GM12892 (cell line): Measurements from ENCODE around the gene BLVRB.
"Not testable (repeated sequence)": the region's sequence is repeated elsewhere in the genome, so short reads cannot be mapped to it uniquely, and the experiment has no call there.

Experiments
- DNase-seq: peaks from one replicate; pipeline ENCODE4 v3.0.0; 2011; ENCODE audit not compliant: insufficient read length
- FAIRE-seq: peaks from 2 replicates; lab custom pipeline; 2011; peaks lifted over from hg19 to GRCh38; lab: Jason Lieb, UNC
- POLR2A ChIP-seq: IDR thresholded peaks from 2 replicates; pipeline ENCODE4 v1.6.1; 2011; ENCODE audit warnings: low read depth, low read length, control low read depth
- POLR2AphosphoS5 ChIP-seq: IDR thresholded peaks from 2 replicates; pipeline ENCODE4 v1.6.1; 2011; ENCODE audit warnings: low read depth, low read length, control low read depth
- TAF1 ChIP-seq: IDR thresholded peaks from 2 replicates; pipeline ENCODE4 v1.6.1; 2011; ENCODE audit warnings: low read depth, mild to moderate bottlenecking, control low read depth, low read length, borderline replicate concordance

Gene BLVRB

GRCh38 chr19:40502647-40503319 is 37.2 kb upstream of the BLVRB start:
- DNase-seq (no peak), FAIRE-seq (no peak)
- TF ChIP-seq POLR2A (no peak), POLR2AphosphoS5 (no peak), TAF1 (no peak)

GRCh38 chr19:40502081-40502480 is 36.5 kb upstream of the BLVRB start:
- FAIRE-seq: no peak
- TF ChIP-seq TAF1 (no peak), POLR2AphosphoS5 (no peak), POLR2A (no peak)
- no peak for DNase-seq

GRCh38 chr19:40501599-40501998 is 36.1 kb upstream of the BLVRB start:
- FAIRE-seq: no peak
- TF ChIP-seq POLR2AphosphoS5 (no peak), POLR2A (no peak), TAF1 (no peak)
- DNase-seq: no peak

- not testable (repeated sequence) for DNase-seq, FAIRE-seq
Measured at GRCh38 chr19:40500678-40501530, 35.4 kb upstream of the BLVRB start.

- FAIRE-seq (no peak), DNase-seq (no peak)
- TF ChIP-seq POLR2A (no peak), POLR2AphosphoS5 (no peak), TAF1 (no peak)
Measured at GRCh38 chr19:40499320-40499719, 33.8 kb upstream of the BLVRB start.

- FAIRE-seq (no peak), DNase-seq (no peak)
- TF ChIP-seq POLR2AphosphoS5 (no peak), POLR2A (no peak), TAF1 (no peak)
Measured at GRCh38 chr19:40497214-40497613, 31.7 kb upstream of the BLVRB start.

GRCh38 chr19:40494191-40494838 is 28.8 kb upstream of the BLVRB start:
- TF ChIP-seq TAF1 (no peak), POLR2A (no peak), POLR2AphosphoS5 (no peak)
- FAIRE-seq: no peak
- no peak for DNase-seq

GRCh38 chr19:40493778-40494177 is 28.2 kb upstream of the BLVRB start:
- TF ChIP-seq POLR2AphosphoS5 (no peak), TAF1 (no peak), POLR2A (no peak)
- FAIRE-seq (no peak), DNase-seq (no peak)

GRCh38 chr19:40492274-40492673 is 26.7 kb upstream of the BLVRB start:
- no peak for DNase-seq
- FAIRE-seq: no peak
- TF ChIP-seq TAF1 (no peak), POLR2A (no peak), POLR2AphosphoS5 (no peak)

- DNase-seq: no peak
- no peak for FAIRE-seq
- TF ChIP-seq POLR2A (no peak), TAF1 (no peak), POLR2AphosphoS5 (no peak)
Measured at GRCh38 chr19:40489882-40490230, 24.3 kb upstream of the BLVRB start.

GRCh38 chr19:40486017-40486416 is 20.5 kb upstream of the BLVRB start:
- TF ChIP-seq TAF1 (no peak), POLR2A (no peak), POLR2AphosphoS5 (no peak)
- FAIRE-seq (no peak), DNase-seq (no peak)

- not testable (repeated sequence) for FAIRE-seq
Measured at GRCh38 chr19:40475878-40476644, 10.5 kb upstream of the BLVRB start.

More at GRCh38 chr19:40475878-40476644, 10.5 kb upstream of the BLVRB start:
- not testable (repeated sequence) for DNase-seq
